ENCODE data around the gene DOCK1. TPM values are rescaled to one million over a fixed set of nuclear protein-coding genes. Genes with fewer than 3 reads are reported as not detected.

DOCK1 gene
- total RNA-seq, 4 donors from 2014 or later: 50.8 to 59.0 (median 53.6) TPM

DNA sequence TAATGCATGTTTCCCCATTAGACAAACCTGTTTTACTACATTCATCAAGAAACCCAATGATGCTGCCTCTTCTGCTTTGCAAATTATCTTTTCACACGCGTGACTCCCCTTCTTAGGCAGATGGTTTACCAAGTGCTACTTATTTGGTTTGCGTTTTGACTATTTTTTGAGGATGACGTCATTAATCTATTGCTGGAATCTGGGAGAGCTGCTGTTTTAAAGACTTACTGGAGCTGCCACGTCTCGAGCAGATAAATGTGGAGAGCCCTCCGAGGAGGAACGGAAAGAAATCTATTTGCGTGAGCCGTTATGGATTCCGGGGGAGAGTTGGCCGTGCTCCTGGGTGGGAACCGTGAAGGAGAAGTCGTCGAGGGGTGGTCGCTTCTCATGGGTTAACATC is 271.4 kb downstream of the DOCK1 start:
- no peak overlapping the region for H3K27ac ChIP-seq
- H3K27me3 ChIP-seq: no peaks in the 10 kb centered on the region
- no peak for ATAC-seq
- no peaks in the 10 kb centered on the region for H3K4me1 ChIP-seq
- H3K9me3 ChIP-seq: no peaks in the 10 kb centered on the region
- TF ChIP-seq, protein P1, sequence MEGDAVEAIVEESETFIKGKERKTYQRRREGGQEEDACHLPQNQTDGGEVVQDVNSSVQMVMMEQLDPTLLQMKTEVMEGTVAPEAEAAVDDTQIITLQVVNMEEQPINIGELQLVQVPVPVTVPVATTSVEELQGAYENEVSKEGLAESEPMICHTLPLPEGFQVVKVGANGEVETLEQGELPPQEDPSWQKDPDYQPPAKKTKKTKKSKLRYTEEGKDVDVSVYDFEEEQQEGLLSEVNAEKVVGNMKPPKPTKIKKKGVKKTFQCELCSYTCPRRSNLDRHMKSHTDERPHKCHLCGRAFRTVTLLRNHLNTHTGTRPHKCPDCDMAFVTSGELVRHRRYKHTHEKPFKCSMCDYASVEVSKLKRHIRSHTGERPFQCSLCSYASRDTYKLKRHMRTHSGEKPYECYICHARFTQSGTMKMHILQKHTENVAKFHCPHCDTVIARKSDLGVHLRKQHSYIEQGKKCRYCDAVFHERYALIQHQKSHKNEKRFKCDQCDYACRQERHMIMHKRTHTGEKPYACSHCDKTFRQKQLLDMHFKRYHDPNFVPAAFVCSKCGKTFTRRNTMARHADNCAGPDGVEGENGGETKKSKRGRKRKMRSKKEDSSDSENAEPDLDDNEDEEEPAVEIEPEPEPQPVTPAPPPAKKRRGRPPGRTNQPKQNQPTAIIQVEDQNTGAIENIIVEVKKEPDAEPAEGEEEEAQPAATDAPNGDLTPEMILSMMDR (IDR thresholded peaks at IDR 0.05): no peak
- TF ChIP-seq EP300 (IDR thresholded peaks at IDR 0.05): no peak
- 85% methylated on average over 11 to 14 of the region's 16 CpGs for WGBS, 2 donors (ENCODE audit: low coverage in 1 of 2)
- no peak overlapping the region for H3K4me3 ChIP-seq
- H3K36me3 ChIP-seq: peaks cover 0 to 44% of the 10 kb centered on the region in 2 donors

- Histone ChIP-seq H3K4me3 (no peak overlapping the region), H3K27me3 (no peaks in the 10 kb centered on the region), H3K4me1 (no peaks in the 10 kb centered on the region), H3K36me3 (peaks cover 0 to 29% of the 10 kb centered on the region in 2 donors), H3K9me3 (no peaks in the 10 kb centered on the region), H3K27ac (no peak overlapping the region)
- no peak for ATAC-seq
- TF ChIP-seq POLR2AphosphoS5 (IDR thresholded peaks at IDR 0.05): no peak
- TF ChIP-seq EP300 (IDR thresholded peaks at IDR 0.05): no peak
- TF ChIP-seq, protein P1 (IDR thresholded peaks at IDR 0.05): no peak
- WGBS, 2 donors (ENCODE audit: low coverage in 1 of 2): 91 to 96% methylated on average over 6 of the region's 6 CpGs
Observed at GRCh38 chr10:127179612-127180250, 274.5 kb downstream of the DOCK1 start.

- no peak for ATAC-seq
- H3K27me3 ChIP-seq: no peaks in the 10 kb centered on the region
- peaks cover 0 to 15% of the 10 kb centered on the region in 2 donors for H3K36me3 ChIP-seq
- no peaks in the 10 kb centered on the region for H3K9me3 ChIP-seq
- TF ChIP-seq, protein P1 (IDR thresholded peaks at IDR 0.05): no peak
- no peak for TF ChIP-seq EP300 (IDR thresholded peaks at IDR 0.05)
- TF ChIP-seq POLR2A (IDR thresholded peaks at IDR 0.05): no peak
- TF ChIP-seq POLR2AphosphoS5 (IDR thresholded peaks at IDR 0.05): no peak
- no peak overlapping the region for H3K27ac ChIP-seq
- no peak overlapping the region for H3K4me3 ChIP-seq
- no peaks in the 10 kb centered on the region for H3K4me1 ChIP-seq
- WGBS, 2 donors (ENCODE audit: low coverage in 1 of 2): 76 to 90% methylated on average over 2 to 4 of the region's 4 CpGs
Observed at GRCh38 chr10:127182161-127182560, 276.9 kb downstream of the DOCK1 start.

DNA sequence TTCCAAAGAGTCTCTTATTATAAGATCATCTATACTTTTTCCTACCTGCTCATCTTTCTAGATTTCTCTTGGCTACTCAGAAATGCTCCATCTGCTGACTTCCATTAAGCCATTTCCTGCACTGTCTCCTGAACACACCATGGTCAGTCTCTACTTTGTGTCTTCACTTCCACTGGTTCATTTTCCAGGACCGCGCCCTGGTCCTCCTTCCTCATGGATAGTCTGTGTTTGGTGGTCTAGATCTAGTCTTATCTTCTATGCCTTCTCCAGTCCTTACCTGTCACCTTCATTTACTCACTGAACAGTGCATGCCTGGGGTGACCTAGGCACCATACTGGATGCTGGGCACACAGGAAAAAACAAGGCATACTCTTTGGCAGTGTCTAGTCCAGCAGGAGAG is 279.4 kb downstream of the DOCK1 start:
- no peak for ATAC-seq
- TF ChIP-seq EP300 (IDR thresholded peaks at IDR 0.05) (no peak), POLR2A (IDR thresholded peaks at IDR 0.05) (no peak), POLR2AphosphoS5 (IDR thresholded peaks at IDR 0.05) (no peak)
- TF ChIP-seq, protein P1 (IDR thresholded peaks at IDR 0.05): no peak
- H3K9me3 ChIP-seq: no peaks in the 10 kb centered on the region
- peaks cover 0 to 7% of the 10 kb centered on the region in 2 donors for H3K36me3 ChIP-seq
- 80 to 100% methylated on average over 1 to 2 of the region's 2 CpGs for WGBS, 2 donors (ENCODE audit: low coverage in 1 of 2)
- no peak overlapping the region for H3K27ac ChIP-seq
- no peaks in the 10 kb centered on the region for H3K4me1 ChIP-seq
- peaks cover 9% of the 10 kb centered on the region for H3K27me3 ChIP-seq
- H3K4me3 ChIP-seq: no peak overlapping the region

DNA sequence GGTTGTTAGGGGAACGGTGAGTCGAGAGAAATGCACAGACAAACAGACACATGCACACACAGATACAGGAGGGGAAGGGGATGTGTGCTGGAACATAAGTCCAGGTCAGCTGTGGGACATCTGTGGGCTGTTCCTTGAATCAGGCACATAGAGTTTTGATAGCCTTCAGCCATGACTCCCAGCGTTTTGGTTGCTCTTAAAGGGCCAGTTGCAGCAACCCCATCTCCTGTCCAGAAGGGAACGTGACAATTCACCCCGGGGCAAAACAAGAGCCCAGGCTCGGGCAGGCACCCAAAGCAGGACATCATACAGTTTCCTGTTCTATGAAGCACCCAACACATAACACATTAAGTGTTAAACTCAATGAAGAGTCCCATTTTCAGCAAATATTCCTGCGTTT is 281.6 kb downstream of the DOCK1 start:
- no peak overlapping the region for H3K27ac ChIP-seq
- H3K9me3 ChIP-seq: no peaks in the 10 kb centered on the region
- TF ChIP-seq POLR2A (IDR thresholded peaks at IDR 0.05) (no peak), POLR2AphosphoS5 (IDR thresholded peaks at IDR 0.05) (no peak), EP300 (IDR thresholded peaks at IDR 0.05) (no peak)
- TF ChIP-seq, protein P1 (IDR thresholded peaks at IDR 0.05): no peak
- WGBS, 2 donors (ENCODE audit: low coverage in 1 of 2): 72 to 74% methylated on average over 6 to 7 of the region's 7 CpGs
- H3K4me1 ChIP-seq: no peaks in the 10 kb centered on the region
- H3K36me3 ChIP-seq: peaks cover 0 to 7% of the 10 kb centered on the region in 2 donors
- no peak overlapping the region for H3K4me3 ChIP-seq
- peaks cover 19% of the 10 kb centered on the region for H3K27me3 ChIP-seq
- no peak for ATAC-seq
